ENCODE results near the gene FRMD4B.

- TF ChIP-seq CTCF (IDR thresholded peaks at IDR 0.05; ENCODE audit: low read length) (no peak), EZH2 (IDR thresholded peaks at IDR 0.05; ENCODE audit: borderline replicate concordance, low read length) (no peak)
Observed at GRCh38 chr3:69248436-69248835, 137.5 kb downstream of the FRMD4B start.

Data from OCI-LY1 (cell line).